ENCODE measurements around the gene BICRAL. TPM values are rescaled to one million over a fixed set of nuclear protein-coding genes. Genes with fewer than 3 reads are reported as not detected.
A peak's percentile ranks its signal among the peaks of the same experiment; 100 is the strongest.

BICRAL gene
- total RNA-seq, 1 donor from 2014 or later, result 25.5 TPM

GRCh38 chr6:42777126-42777822, 4.6 kb upstream of the BICRAL start:
- ATAC-seq (ENCODE audit: low read depth), result peak; percentile 15
- H3K4me3 Mint-ChIP-seq, result peak overlapping the region; percentile 54
- DNase-seq, result no peak
- H3K27ac Mint-ChIP-seq, result peak overlapping the region; percentile 90
- H3K4me1 Mint-ChIP-seq, result peaks cover 76% of the 10 kb centered on the region
- no peak for TF ChIP-seq CTCF (IDR thresholded peaks at IDR 0.05)
- no peaks in the 10 kb centered on the region for H3K9me3 Mint-ChIP-seq
- H3K36me3 Mint-ChIP-seq (ENCODE audit: low read depth), result peaks cover 2% of the 10 kb centered on the region
- POLR2A ChIA-PET, result interaction anchor here (0.6 to 27.3 kb wide), 2 partner anchors 32 to 855 kb away, joined by 6 to 1220 read pairs; partner anchors contain the start of gene TBCC
- intact Hi-C loops (cut with micrococcal nuclease), result no loop called here
- CTCF ChIA-PET, result no interaction called here
- H3K27me3 Mint-ChIP-seq, result no peaks in the 10 kb centered on the region

DNA sequence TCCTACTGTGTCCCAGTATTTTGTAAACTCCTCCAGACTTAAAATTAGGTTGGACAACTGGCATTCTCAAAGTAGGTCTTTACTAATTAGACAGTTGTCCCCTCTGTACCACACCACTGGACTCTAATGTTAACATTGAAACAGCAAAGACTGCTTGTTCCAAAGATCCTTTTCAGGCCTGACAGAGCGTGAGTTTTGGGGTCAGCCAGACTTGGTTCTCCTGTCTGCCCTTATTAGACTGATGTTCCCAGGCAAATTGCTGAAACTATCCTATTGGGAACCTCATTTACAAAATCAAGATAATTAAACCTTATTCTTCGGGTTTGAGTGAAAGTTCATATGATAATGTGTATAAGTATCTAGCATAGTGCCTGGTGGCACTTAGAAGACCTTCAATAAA, 3.7 kb upstream of the BICRAL start:
- TF ChIP-seq CTCF (IDR thresholded peaks at IDR 0.05), result no peak
- CTCF ChIA-PET, result no interaction called here
- ATAC-seq (ENCODE audit: low read depth), result no peak
- POLR2A ChIA-PET, result interaction anchor here (1.3 to 27.3 kb wide), 2 partner anchors 33 to 52 kb away, joined by 7 to 1220 read pairs; partner anchors contain the start of gene TBCC
- peak overlapping the region; percentile 80 for H3K27ac Mint-ChIP-seq
- DNase-seq, result no peak
- no peaks in the 10 kb centered on the region for H3K9me3 Mint-ChIP-seq
- H3K4me1 Mint-ChIP-seq, result peaks cover 71% of the 10 kb centered on the region
- H3K36me3 Mint-ChIP-seq (ENCODE audit: low read depth), result peaks cover 4% of the 10 kb centered on the region
- H3K4me3 Mint-ChIP-seq, result peak overlapping the region; percentile 11
- intact Hi-C loops (cut with micrococcal nuclease), result no loop called here
- H3K27me3 Mint-ChIP-seq, result no peaks in the 10 kb centered on the region

DNA sequence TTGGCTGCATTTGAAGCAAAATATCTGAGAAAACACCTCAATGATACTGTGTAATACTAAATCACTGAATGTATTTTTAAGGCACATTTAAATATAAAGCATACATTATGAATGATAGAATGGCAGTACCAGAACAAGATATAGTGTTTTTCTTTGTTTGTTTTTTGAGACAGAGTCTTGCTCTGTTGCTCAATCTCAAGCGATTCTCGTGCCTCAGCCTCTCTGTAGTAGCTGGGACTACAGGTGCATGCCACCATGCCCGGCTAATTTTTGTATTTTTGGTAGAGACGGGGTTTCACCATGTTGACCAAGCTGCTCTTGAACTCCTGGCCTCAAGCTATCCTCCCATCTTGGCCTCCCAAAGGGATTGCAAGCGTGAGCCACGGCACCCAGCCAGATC, 2.3 kb upstream of the BICRAL start:
- peak overlapping the region; percentile 32 for H3K4me3 Mint-ChIP-seq
- no peak for ATAC-seq (ENCODE audit: low read depth)
- peak overlapping the region; percentile 84 for H3K27ac Mint-ChIP-seq
- no peaks in the 10 kb centered on the region for H3K27me3 Mint-ChIP-seq
- peaks cover 15% of the 10 kb centered on the region for H3K36me3 Mint-ChIP-seq (ENCODE audit: low read depth)
- no peak for TF ChIP-seq CTCF (IDR thresholded peaks at IDR 0.05)
- ChIA-PET POLR2A (interaction anchor here (1.0 to 27.3 kb wide), 3 partner anchors 8 to 150 kb away, joined by 3 to 1220 read pairs (median 389); partner anchors contain the start of gene TBCC), CTCF (no interaction called here)
- no peaks in the 10 kb centered on the region for H3K9me3 Mint-ChIP-seq
- no peak for DNase-seq
- intact Hi-C loops (cut with micrococcal nuclease), result no loop called here
- H3K4me1 Mint-ChIP-seq, result peaks cover 65% of the 10 kb centered on the region

DNA sequence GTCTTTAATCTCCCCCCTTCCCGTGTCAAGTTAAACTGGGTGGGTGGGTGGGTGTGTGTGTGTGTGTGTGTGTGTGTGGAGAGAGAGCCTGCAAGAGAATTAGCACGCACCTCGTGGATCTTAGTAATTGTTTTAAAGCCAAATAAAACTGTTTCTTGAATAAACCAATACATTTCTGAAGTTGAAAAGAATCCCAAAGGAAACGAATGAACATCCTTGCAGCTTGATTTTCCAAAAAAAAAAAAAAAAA, 381 bp upstream of the BICRAL start:
- POLR2A ChIA-PET, result interaction anchor here (0.6 to 27.3 kb wide), 16 partner anchors 9 to 994 kb away, joined by 3 to 1220 read pairs (median 10); partner anchors contain the start of genes CNPY3, RPL7L1, TBCC and TOMM6
- intact Hi-C loops (cut with micrococcal nuclease), result loop anchor here (5.0 kb wide), 3 partner anchors 41 to 391 kb away; partner anchors contain the start of genes KLC4, MRPL2 and SRF
- no peak for TF ChIP-seq CTCF (IDR thresholded peaks at IDR 0.05)
- ATAC-seq (ENCODE audit: low read depth), result no peak
- DNase-seq, result no peak
- Mint-ChIP-seq H3K27ac (peak overlapping the region; percentile 100), H3K4me1 (peaks cover 48% of the 10 kb centered on the region), H3K4me3 (peak overlapping the region; percentile 97), H3K27me3 (no peaks in the 10 kb centered on the region), H3K36me3 (ENCODE audit: low read depth) (peaks cover 16% of the 10 kb centered on the region), H3K9me3 (no peaks in the 10 kb centered on the region)
- CTCF ChIA-PET, result no interaction called here

DNA sequence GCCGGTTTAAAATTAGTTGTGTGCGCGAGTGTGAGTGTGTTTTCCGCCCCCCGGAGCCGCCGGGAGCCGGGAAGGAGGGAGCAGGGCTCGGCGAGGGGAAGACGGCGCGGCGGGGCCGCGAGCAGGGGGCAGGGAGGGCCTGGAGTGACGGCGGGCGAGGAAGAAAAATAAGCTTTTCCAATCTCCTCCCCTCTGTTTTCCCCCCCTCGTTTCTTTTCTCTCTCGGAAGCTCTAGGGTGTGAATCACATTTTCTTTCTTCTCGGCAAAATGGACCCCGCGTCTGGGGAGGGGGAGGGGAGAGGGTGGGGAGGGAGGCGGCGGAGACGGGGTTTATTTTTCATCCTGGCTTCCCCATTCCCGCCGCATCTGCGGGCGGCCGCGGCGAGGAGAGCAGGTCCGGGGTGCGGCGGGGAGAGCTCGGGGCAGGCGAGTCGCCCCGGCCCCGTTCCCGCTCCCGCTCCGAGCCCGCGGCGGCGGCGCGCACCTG, 881 bp downstream of the BICRAL start:
- no peaks in the 10 kb centered on the region for H3K27me3 Mint-ChIP-seq
- H3K36me3 Mint-ChIP-seq (ENCODE audit: low read depth), result peaks cover 16% of the 10 kb centered on the region
- intact Hi-C loops (cut with micrococcal nuclease), result loop anchor here (1.0 to 5.0 kb wide), 8 partner anchors 11 to 390 kb away; partner anchors contain the start of genes KLC4, MRPL2, RPL7L1 and SRF
- ChIA-PET POLR2A (interaction anchor here (0.6 to 27.3 kb wide), 48 partner anchors 11 to 1710 kb away, joined by 3 to 1220 read pairs (median 4); partner anchors contain the start of genes ABCC10, CNPY3, GNMT and KLC4), CTCF (interaction anchor here (0.9 kb wide), 1 partner anchor 38 kb away, joined by 3 read pairs; no protein-coding TSS in a partner anchor)
- H3K4me3 Mint-ChIP-seq, result peak overlapping the region; percentile 97
- TF ChIP-seq CTCF (IDR thresholded peaks at IDR 0.05), result no peak
- peaks cover 35% of the 10 kb centered on the region for H3K4me1 Mint-ChIP-seq
- peak; percentile 62 for DNase-seq
- peak; percentile 40 for ATAC-seq (ENCODE audit: low read depth)
- H3K27ac Mint-ChIP-seq, result peak overlapping the region; percentile 100
- H3K9me3 Mint-ChIP-seq, result no peaks in the 10 kb centered on the region

All from activated B cell treated with CpG ODN at 0.5 μM for 24 hours (primary cell).